NB4 (cell line): Measurements from ENCODE around the gene CENPO.

Experiments used
- CTCF ChIP-seq: IDR thresholded peaks from one replicate; pipeline ENCODE4 v1.5.1; 2012; ENCODE audit warnings: low read depth, low read length
- MYC ChIP-seq: IDR thresholded peaks from 2 replicates; pipeline ENCODE4 v1.6.1; 2011; ENCODE audit warnings: low read depth, low read length
- POLR2A ChIP-seq: IDR thresholded peaks from 2 replicates; pipeline ENCODE4 v1.6.1; 2011; ENCODE audit warnings: mild to moderate bottlenecking; ENCODE audit not compliant: insufficient read length; ENCODE audit errors: extremely low read depth

DNA sequence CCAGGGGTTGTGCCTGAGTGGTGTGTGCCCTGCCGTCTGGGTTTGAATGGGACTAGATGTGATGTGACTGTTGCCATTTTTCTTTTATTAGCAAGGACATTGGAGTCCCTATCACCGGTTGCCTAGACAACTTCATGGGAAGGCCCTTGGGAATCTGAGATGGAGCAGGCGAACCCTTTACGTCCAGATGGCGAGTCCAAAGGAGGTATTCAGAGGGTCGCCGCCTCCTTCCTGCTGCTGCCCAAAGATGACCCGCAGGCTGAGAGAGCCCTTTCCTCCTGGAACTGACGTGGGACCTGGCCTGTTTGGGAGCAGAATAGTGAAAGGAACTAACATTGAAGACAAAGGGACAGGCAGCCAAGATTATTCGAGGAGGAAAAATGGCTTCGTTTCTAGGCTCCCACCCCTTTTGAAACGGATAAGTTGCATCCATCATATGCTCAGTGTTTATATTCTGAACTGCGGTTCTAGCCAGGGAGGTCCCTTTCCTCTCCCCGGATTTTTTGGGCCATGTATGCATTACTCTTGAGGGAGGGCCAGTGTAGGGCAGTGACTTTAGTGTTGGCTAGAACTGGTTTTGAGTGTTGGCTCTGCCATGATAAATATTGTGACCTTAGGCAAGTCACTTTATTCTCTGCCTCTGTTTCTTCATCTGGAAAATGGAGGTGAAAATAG, 673 bp downstream of the CENPO start:
- TF ChIP-seq CTCF (no peak), POLR2A (no peak), MYC (no peak)
